GM10847 (cell line): ENCODE results near the gene SF3B2.

Experiments
- POLR2A ChIP-seq: IDR thresholded peaks from 2 replicates; pipeline ENCODE4 v1.6.1; 2011; ENCODE audit not compliant: insufficient read length; ENCODE audit errors: extremely low read depth

SF3B2 gene

GRCh38 chr11:66059966-66060680 lies 8.0 kb downstream of the SF3B2 start:
- no peak for TF ChIP-seq POLR2A

GRCh38 chr11:66061268-66061667 lies 9.1 kb downstream of the SF3B2 start:
- no peak for TF ChIP-seq POLR2A

- TF ChIP-seq POLR2A: no peak
These were observed 10.2 kb downstream of the SF3B2 start for GRCh38 chr11:66062408-66062807.

GRCh38 chr11:66063900-66064299 lies 11.7 kb downstream of the SF3B2 start:
- no peak for TF ChIP-seq POLR2A

- TF ChIP-seq POLR2A: no peak
These were observed 12.4 kb downstream of the SF3B2 start for GRCh38 chr11:66064571-66064970.

- TF ChIP-seq POLR2A: no peak
These were observed 14.6 kb downstream of the SF3B2 start for GRCh38 chr11:66066751-66067150.

- TF ChIP-seq POLR2A: no peak
These were observed 15.5 kb downstream of the SF3B2 start for GRCh38 chr11:66067640-66068039.

GRCh38 chr11:66068154-66068821 lies 16.1 kb downstream of the SF3B2 start:
- TF ChIP-seq POLR2A: no peak

- no peak for TF ChIP-seq POLR2A
These were observed 17.0 kb downstream of the SF3B2 start for GRCh38 chr11:66068923-66069714.

- TF ChIP-seq POLR2A: peak; percentile 37
These were observed 17.8 kb downstream of the SF3B2 start, which contains the start of gene PACS1 for GRCh38 chr11:66069715-66070603. Gene PACS1, plus strand, starts transcription at chr11:66070272. Its CDS starts 215 bp downstream, at chr11:66070487.

GRCh38 chr11:66070604-66071380 lies 18.6 kb downstream of the SF3B2 start:
- TF ChIP-seq POLR2A: no peak

GRCh38 chr11:66071381-66071801 lies 19.2 kb downstream of the SF3B2 start:
- TF ChIP-seq POLR2A: no peak

- no peak for TF ChIP-seq POLR2A
These were observed 19.9 kb downstream of the SF3B2 start for GRCh38 chr11:66072081-66072480.

GRCh38 chr11:66072518-66072917 lies 20.4 kb downstream of the SF3B2 start:
- TF ChIP-seq POLR2A: no peak
